ENCODE measurements around the gene ARSB. TPM values are rescaled to one million over a fixed set of nuclear protein-coding genes. Genes with fewer than 3 reads are reported as not detected.

Gene ARSB
- total RNA-seq (10 to 100 TPM; 19.8 to 21.6 TPM), polyA plus RNA-seq (ENCODE audit: insufficient read length in 2 of 2) (10 to 100 TPM; 20.2 to 21.8 TPM)
- long read RNA-seq, donor 1, full-length matches to known transcripts, result 7 of 32 reads
- long read RNA-seq, donor 1, partial matches to known transcripts, result 25 of 32 reads
- long read RNA-seq, donor 1, other reads (novel, unspliced or antisense), result 0 of 32 reads
- long read RNA-seq, donor 2, full-length matches to known transcripts, result 4 of 9 reads
- long read RNA-seq, donor 2, partial matches to known transcripts, result 5 of 9 reads
- long read RNA-seq, donor 2, other reads (novel, unspliced or antisense), result 0 of 9 reads
- long read RNA-seq, donor 3, full-length matches to known transcripts, result 8 of 8 reads
- long read RNA-seq, donor 3, partial matches to known transcripts, result 0 of 8 reads
- long read RNA-seq, donor 3, other reads (novel, unspliced or antisense), result 0 of 8 reads
- long read RNA-seq, donor 4, full-length matches to known transcripts, result 1 of 1 reads
- long read RNA-seq, donor 4, partial matches to known transcripts, result 0 of 1 reads
- long read RNA-seq, donor 4, other reads (novel, unspliced or antisense), result 0 of 1 reads

DNA sequence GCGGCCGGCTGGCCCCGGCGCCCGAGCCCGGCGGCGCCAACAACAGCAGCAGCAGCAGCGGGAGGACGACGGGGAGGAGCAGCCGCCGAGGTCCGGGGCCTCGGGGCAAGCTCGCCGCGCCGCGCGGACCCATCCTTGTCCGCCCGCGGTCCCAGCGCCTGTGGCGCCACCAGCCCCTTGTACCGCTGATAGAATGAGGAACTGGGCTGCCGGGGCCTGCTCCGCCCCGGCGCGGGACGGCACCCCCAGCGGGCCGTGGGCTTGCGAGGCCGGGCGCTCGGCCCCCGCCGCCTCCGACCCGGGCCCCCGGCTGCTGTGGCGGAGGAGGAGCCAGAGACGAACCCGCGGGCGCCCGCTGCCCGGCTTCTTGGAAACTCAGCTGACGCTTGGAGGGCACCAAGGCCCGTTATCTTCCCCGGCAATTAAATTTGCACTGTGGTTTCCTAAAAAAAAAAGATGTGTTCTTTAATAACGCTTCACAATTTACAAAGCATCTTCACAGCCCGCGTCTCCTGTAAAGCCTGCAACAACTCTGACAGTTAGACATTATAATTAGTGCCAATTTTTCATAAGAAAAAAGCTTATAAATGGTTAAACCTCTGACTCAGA is at the start of gene ARSB:
Gene ARSB, minus strand, starts transcription at position 195 of the 609 bp plus-strand sequence. Its CDS starts 62 bp downstream, at position 133.
- H3K36me3 ChIP-seq (ENCODE audit: control insufficient read depth, insufficient read depth, low read length), result no peaks in the 10 kb centered on the region
- DNase-seq (ENCODE audit: low read depth in 4 of 6, low spot score in 6 of 6), result peak in 4 of 6 donors; percentile 35 to 84 (median 61)
- WGBS (ENCODE audit: insufficient coverage), result under 1% methylated on average over 53 of the region's 57 CpGs
- H3K27ac ChIP-seq (ENCODE audit: low read depth, low read length), result peak within 1 kb of the TSS; percentile 87
- H3K4me3 ChIP-seq (ENCODE audit: low read depth, low read length), result peak within 1 kb of the TSS; percentile 63
- no peaks in the 10 kb centered on the region for H3K27me3 ChIP-seq (ENCODE audit: control insufficient read depth, insufficient read depth, low read length)
- H3K9me3 ChIP-seq (ENCODE audit: control insufficient read depth, insufficient read depth, low read length), result no peaks in the 10 kb centered on the region
- peaks cover 4% of the 10 kb centered on the region for H3K4me1 ChIP-seq (ENCODE audit: control insufficient read depth, insufficient read depth, low read length)

DNA sequence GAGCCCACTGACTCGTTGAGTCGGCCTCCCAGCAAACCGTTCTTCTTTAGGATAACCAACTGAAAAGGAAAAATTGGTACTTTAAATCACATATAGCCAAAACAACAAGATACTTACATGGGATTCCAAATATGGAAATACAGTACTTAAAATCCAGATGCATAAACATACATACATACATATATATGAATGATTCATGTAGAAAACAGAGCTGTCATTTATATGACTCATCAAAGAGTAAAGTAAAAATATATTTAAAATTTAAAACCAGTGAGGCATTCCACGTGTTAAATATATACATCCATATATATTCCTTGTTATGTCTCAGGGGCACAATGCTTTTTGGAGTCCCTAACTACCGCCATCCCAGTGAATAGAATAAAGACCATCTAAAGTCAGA is 47.7 kb upstream of the ARSB start:
- H3K27ac ChIP-seq (ENCODE audit: low read depth, low read length), result no peak overlapping the region
- no peak overlapping the region for H3K4me3 ChIP-seq (ENCODE audit: low read depth, low read length)
- no peaks in the 10 kb centered on the region for H3K27me3 ChIP-seq (ENCODE audit: control insufficient read depth, insufficient read depth, low read length)
- no CpG with 5 or more reads among the region's 5 CpGs for WGBS (ENCODE audit: insufficient coverage)
- no peaks in the 10 kb centered on the region for H3K4me1 ChIP-seq (ENCODE audit: control insufficient read depth, insufficient read depth, low read length)
- no peaks in the 10 kb centered on the region for H3K9me3 ChIP-seq (ENCODE audit: control insufficient read depth, insufficient read depth, low read length)
- H3K36me3 ChIP-seq (ENCODE audit: control insufficient read depth, insufficient read depth, low read length), result no peaks in the 10 kb centered on the region
- DNase-seq (ENCODE audit: low read depth in 4 of 6, low spot score in 6 of 6), result no peak

DNA sequence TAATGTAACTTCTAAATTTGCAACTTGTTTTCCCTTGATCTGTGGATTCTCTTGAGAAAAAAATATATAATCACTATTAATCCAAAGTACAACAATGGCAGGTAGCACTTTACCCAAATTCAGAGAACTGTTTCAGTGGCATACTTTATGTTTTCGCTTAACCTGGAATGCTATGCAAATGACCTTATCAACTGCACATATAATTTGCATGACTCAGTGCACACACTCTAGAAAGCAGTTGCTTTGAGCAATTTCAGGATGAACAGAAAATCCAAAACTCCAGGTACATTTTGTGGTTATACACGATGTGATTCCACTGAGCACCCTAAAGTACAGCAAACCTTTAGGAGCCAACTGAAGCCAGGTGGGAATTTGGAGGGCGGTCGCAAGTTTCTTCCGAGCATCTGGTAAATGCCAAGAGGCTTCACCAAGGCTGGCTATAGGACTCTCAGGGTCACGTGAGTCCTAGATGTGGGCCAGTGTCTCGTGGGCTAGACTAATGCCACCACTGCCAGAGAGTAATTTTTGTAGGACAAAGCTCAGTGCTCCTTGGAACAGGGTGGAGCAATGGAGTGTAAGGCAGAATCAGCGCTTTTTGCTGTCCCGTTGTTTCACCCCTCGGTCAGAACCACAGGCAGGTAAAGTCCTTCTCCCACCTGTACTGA is 47.1 kb upstream of the ARSB start:
- Histone ChIP-seq H3K27me3 (ENCODE audit: control insufficient read depth, insufficient read depth, low read length) (no peaks in the 10 kb centered on the region), H3K4me3 (ENCODE audit: low read depth, low read length) (no peak overlapping the region), H3K4me1 (ENCODE audit: control insufficient read depth, insufficient read depth, low read length) (no peaks in the 10 kb centered on the region), H3K36me3 (ENCODE audit: control insufficient read depth, insufficient read depth, low read length) (no peaks in the 10 kb centered on the region), H3K27ac (ENCODE audit: low read depth, low read length) (no peak overlapping the region), H3K9me3 (ENCODE audit: control insufficient read depth, insufficient read depth, low read length) (no peaks in the 10 kb centered on the region)
- WGBS (ENCODE audit: insufficient coverage), result 94% methylated on average over 10 of the region's 10 CpGs
- DNase-seq (ENCODE audit: low read depth in 4 of 6, low spot score in 6 of 6), result no peak

DNA sequence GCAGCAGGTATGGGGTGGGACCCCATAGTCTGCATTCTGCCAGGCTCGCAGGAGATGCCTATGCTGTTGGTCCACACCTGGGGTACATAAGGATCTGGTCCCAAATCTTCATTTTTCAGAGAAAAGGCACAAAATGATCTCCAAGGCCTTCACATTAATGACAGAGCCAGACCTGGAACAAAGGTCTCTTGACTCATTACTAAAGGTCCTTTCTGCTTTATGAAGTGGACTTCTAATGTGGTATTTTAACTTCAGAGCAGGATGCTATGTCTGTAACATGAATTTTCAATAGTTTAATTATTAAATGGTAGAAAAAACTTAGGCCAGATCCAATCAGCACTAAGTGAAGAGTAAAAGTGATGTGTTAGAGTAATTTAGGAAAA is 46.4 kb upstream of the ARSB start:
- DNase-seq (ENCODE audit: low read depth in 4 of 6, low spot score in 6 of 6), result no peak
- Histone ChIP-seq H3K36me3 (ENCODE audit: control insufficient read depth, insufficient read depth, low read length) (no peaks in the 10 kb centered on the region), H3K27ac (ENCODE audit: low read depth, low read length) (no peak overlapping the region), H3K27me3 (ENCODE audit: control insufficient read depth, insufficient read depth, low read length) (no peaks in the 10 kb centered on the region), H3K9me3 (ENCODE audit: control insufficient read depth, insufficient read depth, low read length) (no peaks in the 10 kb centered on the region), H3K4me3 (ENCODE audit: low read depth, low read length) (no peak overlapping the region), H3K4me1 (ENCODE audit: control insufficient read depth, insufficient read depth, low read length) (no peaks in the 10 kb centered on the region)
- 100% methylated on average over 1 of the region's 1 CpG for WGBS (ENCODE audit: insufficient coverage)

DNA sequence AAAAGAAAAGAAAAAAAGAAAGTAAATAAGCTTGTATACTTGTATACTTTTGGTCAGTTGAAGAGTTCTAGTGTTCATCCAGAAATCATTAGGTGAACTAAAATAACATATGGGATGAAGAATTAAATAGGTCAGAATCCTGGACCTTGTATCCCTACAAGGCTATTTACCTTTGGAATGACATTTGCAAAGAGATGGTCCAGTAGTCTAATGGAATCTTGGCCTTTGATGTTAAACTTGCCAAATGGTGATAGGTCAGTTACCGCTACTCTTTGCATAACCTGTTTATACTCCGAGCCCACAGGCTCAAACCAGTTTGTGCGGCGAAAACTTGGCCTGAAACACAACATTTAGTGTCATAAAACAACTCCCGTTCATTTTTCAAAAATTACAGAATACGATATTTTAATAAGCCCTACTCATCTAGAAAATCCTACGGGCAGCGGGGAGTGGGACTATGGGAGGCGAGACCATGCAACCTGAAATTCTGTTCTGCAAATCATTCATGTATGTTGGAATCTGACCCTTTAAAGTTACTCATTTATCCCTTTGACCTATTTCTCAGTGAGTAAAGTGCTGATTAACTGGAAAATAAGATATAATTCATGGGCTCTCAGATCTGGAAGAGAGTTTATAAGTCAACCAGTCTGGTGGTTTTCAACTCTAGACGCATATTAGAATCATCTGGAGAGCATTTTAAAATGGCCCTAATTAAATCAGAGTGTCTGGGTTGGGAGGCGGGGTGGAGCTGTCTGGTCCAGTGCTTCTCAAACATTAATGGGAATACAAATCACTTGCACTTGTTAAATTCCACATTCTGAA is 45.8 kb upstream of the ARSB start:
- Histone ChIP-seq H3K27ac (ENCODE audit: low read depth, low read length) (no peak overlapping the region), H3K36me3 (ENCODE audit: control insufficient read depth, insufficient read depth, low read length) (no peaks in the 10 kb centered on the region), H3K4me3 (ENCODE audit: low read depth, low read length) (no peak overlapping the region), H3K9me3 (ENCODE audit: control insufficient read depth, insufficient read depth, low read length) (no peaks in the 10 kb centered on the region), H3K4me1 (ENCODE audit: control insufficient read depth, insufficient read depth, low read length) (no peaks in the 10 kb centered on the region), H3K27me3 (ENCODE audit: control insufficient read depth, insufficient read depth, low read length) (no peaks in the 10 kb centered on the region)
- 92% methylated on average over 4 of the region's 11 CpGs for WGBS (ENCODE audit: insufficient coverage)
- no peak for DNase-seq (ENCODE audit: low read depth in 4 of 6, low spot score in 6 of 6)

DNA sequence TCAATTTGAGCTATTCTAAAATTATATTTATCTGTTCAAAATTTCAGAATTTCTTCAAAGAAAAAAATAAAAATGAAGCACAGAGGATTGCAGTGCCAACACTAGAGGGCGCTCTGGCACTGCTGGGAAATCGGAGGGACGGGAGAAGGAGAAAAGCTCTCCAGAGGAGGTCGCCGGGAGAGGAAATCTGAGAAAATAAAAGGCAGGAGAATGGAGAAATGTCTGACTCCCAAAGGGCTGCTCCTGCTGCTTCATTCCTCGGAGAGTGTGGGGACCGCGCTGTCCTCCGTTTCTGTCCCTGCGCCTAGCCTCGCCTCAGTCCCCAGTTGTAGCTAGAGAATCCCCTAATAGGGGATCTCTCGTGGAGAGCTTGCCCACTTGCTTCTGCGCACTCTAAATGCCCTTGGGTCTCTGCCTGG is 40.0 kb upstream of the ARSB start:
- H3K27ac ChIP-seq (ENCODE audit: low read depth, low read length), result no peak overlapping the region
- H3K4me3 ChIP-seq (ENCODE audit: low read depth, low read length), result peak overlapping the region; percentile 36
- DNase-seq (ENCODE audit: low read depth in 4 of 6, low spot score in 6 of 6), result peak; percentile 54 to 91 (median 68)
- no peaks in the 10 kb centered on the region for H3K36me3 ChIP-seq (ENCODE audit: control insufficient read depth, insufficient read depth, low read length)
- H3K9me3 ChIP-seq (ENCODE audit: control insufficient read depth, insufficient read depth, low read length), result no peaks in the 10 kb centered on the region
- no peaks in the 10 kb centered on the region for H3K27me3 ChIP-seq (ENCODE audit: control insufficient read depth, insufficient read depth, low read length)
- peaks cover 3% of the 10 kb centered on the region for H3K4me1 ChIP-seq (ENCODE audit: control insufficient read depth, insufficient read depth, low read length)
- 4% methylated on average over 13 of the region's 13 CpGs for WGBS (ENCODE audit: insufficient coverage)

DNA sequence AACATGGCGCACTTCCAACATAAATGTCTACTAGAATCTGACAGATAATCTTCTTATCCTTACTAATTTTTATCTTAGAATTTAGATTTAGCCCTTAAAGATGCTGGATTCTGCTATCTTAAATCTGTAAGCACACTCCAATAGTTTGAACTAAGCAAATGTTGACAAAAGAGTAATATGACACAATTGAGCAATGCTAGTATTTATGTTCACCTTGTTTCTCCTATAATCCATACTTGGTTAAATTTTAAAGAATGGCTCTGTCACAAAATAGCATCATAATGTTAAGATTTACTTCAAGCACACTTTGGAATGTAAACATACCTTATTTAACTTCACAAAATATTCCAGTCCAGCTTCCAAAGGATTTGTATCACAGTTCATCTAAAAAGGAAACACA is 38.8 kb upstream of the ARSB start:
- no peak overlapping the region for H3K4me3 ChIP-seq (ENCODE audit: low read depth, low read length)
- WGBS (ENCODE audit: insufficient coverage), result no CpG with 5 or more reads among the region's 1 CpG
- H3K27ac ChIP-seq (ENCODE audit: low read depth, low read length), result no peak overlapping the region
- no peaks in the 10 kb centered on the region for H3K9me3 ChIP-seq (ENCODE audit: control insufficient read depth, insufficient read depth, low read length)
- H3K27me3 ChIP-seq (ENCODE audit: control insufficient read depth, insufficient read depth, low read length), result no peaks in the 10 kb centered on the region
- peaks cover 3% of the 10 kb centered on the region for H3K4me1 ChIP-seq (ENCODE audit: control insufficient read depth, insufficient read depth, low read length)
- no peaks in the 10 kb centered on the region for H3K36me3 ChIP-seq (ENCODE audit: control insufficient read depth, insufficient read depth, low read length)
- DNase-seq (ENCODE audit: low read depth in 4 of 6, low spot score in 6 of 6), result no peak

DNA sequence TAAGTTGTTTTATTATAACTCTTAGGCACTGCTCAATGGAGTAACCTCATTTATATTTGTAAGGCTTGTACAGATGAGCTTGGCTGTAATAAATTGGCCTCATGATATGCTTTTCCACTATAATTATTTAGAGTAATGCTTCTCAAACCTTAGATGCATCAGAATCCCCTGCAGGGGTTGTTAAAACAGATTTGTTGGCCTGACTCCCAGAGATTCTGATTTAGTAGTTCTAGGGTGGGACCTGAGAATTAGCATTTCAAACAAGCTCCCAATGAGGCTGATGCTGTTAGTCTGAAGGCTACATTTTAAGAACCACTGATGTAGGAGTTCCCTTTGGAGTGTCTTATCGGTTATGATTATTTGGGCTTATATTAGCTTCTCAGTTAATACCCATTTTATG is 38.2 kb upstream of the ARSB start:
- Histone ChIP-seq H3K27ac (ENCODE audit: low read depth, low read length) (no peak overlapping the region), H3K27me3 (ENCODE audit: control insufficient read depth, insufficient read depth, low read length) (no peaks in the 10 kb centered on the region), H3K4me3 (ENCODE audit: low read depth, low read length) (no peak overlapping the region), H3K4me1 (ENCODE audit: control insufficient read depth, insufficient read depth, low read length) (peaks cover 3% of the 10 kb centered on the region), H3K36me3 (ENCODE audit: control insufficient read depth, insufficient read depth, low read length) (no peaks in the 10 kb centered on the region), H3K9me3 (ENCODE audit: control insufficient read depth, insufficient read depth, low read length) (no peaks in the 10 kb centered on the region)
- WGBS (ENCODE audit: insufficient coverage), result no CpG with 5 or more reads among the region's 1 CpG
- peak in 2 of 6 donors; percentile 37 to 76 for DNase-seq (ENCODE audit: low read depth in 4 of 6, low spot score in 6 of 6)

DNA sequence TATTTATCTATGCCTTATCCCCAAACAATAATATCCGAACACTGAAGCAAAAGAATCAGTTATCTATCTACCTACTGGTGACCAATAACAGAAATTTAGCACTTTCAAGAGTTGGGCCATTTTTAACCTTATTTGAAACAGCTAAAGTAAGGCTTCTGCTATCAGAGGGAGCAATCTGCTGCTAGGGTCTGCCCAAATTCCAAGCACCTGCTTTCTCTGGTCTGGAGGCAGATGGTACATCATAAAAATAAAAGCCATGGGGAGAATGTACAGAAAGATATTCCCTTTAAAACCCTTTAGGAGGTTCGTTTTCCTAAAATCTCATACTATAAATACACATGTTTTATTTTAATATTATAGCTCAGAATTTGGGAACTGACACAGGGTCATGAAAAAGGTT is 37.7 kb upstream of the ARSB start:
- Histone ChIP-seq H3K4me1 (ENCODE audit: control insufficient read depth, insufficient read depth, low read length) (peaks cover 3% of the 10 kb centered on the region), H3K9me3 (ENCODE audit: control insufficient read depth, insufficient read depth, low read length) (no peaks in the 10 kb centered on the region), H3K36me3 (ENCODE audit: control insufficient read depth, insufficient read depth, low read length) (no peaks in the 10 kb centered on the region), H3K27ac (ENCODE audit: low read depth, low read length) (no peak overlapping the region), H3K27me3 (ENCODE audit: control insufficient read depth, insufficient read depth, low read length) (no peaks in the 10 kb centered on the region), H3K4me3 (ENCODE audit: low read depth, low read length) (no peak overlapping the region)
- DNase-seq (ENCODE audit: low read depth in 4 of 6, low spot score in 6 of 6), result peak in 2 of 6 donors; percentile 43 to 54
- 100% methylated on average over 1 of the region's 2 CpGs for WGBS (ENCODE audit: insufficient coverage)
